B cell (primary cell): ENCODE data around the gene SRC.

Experiments
- EZH2 ChIP-seq: IDR thresholded peaks from 2 replicates; pipeline ENCODE4 v1.6.1; 2012; ENCODE audit warnings: borderline replicate concordance, low read depth, mild to moderate bottlenecking, moderate library complexity, low read length; ENCODE audit not compliant: insufficient read depth, poor library complexity, severe bottlenecking
- TF ChIP-seq, protein P1 (sequence below): fragments of 200-600 bp; IDR thresholded peaks from one replicate; pipeline ENCODE4 v1.8.0; 2022; ENCODE audit warnings: antibody characterized with exemption, mild to moderate bottlenecking

DNA sequence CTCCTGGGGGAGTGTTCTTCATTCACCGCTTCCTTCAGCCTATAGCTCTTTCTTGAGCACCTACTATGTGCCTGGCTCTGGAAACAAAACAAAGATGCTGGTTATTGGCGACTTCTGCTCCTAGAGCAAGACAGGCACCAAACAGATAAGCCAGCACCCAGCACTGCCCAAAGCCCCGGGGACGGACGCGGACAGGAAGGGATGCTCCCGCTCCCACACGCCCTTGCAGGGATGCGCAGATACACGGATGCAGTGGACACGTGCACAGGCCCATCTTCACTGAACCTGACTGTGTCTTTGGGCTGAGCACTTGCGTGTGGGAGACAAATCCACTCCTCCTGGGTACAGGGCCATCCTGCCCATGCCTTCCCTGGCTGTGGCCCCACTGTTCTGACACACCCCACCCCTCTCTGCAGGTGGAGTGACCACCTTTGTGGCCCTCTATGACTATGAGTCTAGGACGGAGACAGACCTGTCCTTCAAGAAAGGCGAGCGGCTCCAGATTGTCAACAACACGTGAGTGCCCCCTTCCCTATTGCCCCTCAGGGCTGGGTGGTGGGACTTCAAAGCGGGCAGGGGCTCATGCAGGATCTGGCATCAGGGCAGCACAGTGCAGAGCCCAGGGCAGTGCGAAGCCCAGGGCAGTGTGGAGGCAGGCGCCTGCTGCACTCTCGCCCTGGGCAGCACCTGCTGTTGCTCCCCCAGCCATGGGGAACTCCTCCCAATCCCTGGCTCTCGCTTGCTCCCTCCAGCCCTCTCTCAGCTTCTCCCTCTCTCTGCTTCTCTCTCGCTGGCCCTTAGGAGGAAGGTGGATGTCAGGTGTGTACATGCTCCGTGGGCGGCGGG lies 39.9 kb downstream of the SRC start:
- TF ChIP-seq, protein P1, sequence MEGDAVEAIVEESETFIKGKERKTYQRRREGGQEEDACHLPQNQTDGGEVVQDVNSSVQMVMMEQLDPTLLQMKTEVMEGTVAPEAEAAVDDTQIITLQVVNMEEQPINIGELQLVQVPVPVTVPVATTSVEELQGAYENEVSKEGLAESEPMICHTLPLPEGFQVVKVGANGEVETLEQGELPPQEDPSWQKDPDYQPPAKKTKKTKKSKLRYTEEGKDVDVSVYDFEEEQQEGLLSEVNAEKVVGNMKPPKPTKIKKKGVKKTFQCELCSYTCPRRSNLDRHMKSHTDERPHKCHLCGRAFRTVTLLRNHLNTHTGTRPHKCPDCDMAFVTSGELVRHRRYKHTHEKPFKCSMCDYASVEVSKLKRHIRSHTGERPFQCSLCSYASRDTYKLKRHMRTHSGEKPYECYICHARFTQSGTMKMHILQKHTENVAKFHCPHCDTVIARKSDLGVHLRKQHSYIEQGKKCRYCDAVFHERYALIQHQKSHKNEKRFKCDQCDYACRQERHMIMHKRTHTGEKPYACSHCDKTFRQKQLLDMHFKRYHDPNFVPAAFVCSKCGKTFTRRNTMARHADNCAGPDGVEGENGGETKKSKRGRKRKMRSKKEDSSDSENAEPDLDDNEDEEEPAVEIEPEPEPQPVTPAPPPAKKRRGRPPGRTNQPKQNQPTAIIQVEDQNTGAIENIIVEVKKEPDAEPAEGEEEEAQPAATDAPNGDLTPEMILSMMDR, result no peak
- no peak for TF ChIP-seq EZH2
